HepG2 (cell line): ENCODE measurements around the gene PHF3. TPM values are rescaled to one million over a fixed set of nuclear protein-coding genes. Genes with fewer than 3 reads are reported as not detected.

ENCODE experiments used
- FOXM1 ChIP-seq: sonication (generic); formaldehyde crosslinking; IDR thresholded peaks from 2 replicates; pipeline ENCODE4 v1.5.0; 2020; ENCODE audit warnings: missing genetic modification reagents
- FOXO1 ChIP-seq: sonication (generic); formaldehyde crosslinking; IDR thresholded peaks from 2 replicates; pipeline ENCODE4 v1.4.0; 2020; ENCODE audit warnings: missing genetic modification reagents
- HES4 ChIP-seq: sonication (generic); formaldehyde crosslinking; IDR thresholded peaks from 2 replicates; pipeline ENCODE4 v1.9.0; 2021; ENCODE audit warnings: mild to moderate bottlenecking, missing genetic modification reagents, borderline replicate concordance
- KDM6A ChIP-seq: IDR thresholded peaks from 2 replicates; pipeline ENCODE4 v1.6.1; 2016; ENCODE audit warnings: low read depth
- KMT2B ChIP-seq: IDR thresholded peaks from 2 replicates; pipeline ENCODE4 v1.6.1; 2016; ENCODE audit warnings: missing genetic modification reagents, missing compliant biosample characterization
- NFE2L2 ChIP-seq: fragments of 150-350 bp; IDR thresholded peaks from 2 replicates; pipeline ENCODE4 v1.6.1; 2014; ENCODE audit warnings: low read length
- NFYB ChIP-seq: sonication (generic); formaldehyde crosslinking; IDR thresholded peaks from 2 replicates; pipeline ENCODE4 v1.4.0; 2020; ENCODE audit warnings: missing genetic modification reagents
- NFYC ChIP-seq: IDR thresholded peaks from 2 replicates; pipeline ENCODE4 v1.6.1; 2016; ENCODE audit warnings: missing genetic modification reagents, missing compliant biosample characterization
- RFX3 ChIP-seq: IDR thresholded peaks from 2 replicates; pipeline ENCODE4 v1.6.1; 2016; ENCODE audit warnings: missing biosample characterization, missing genetic modification reagents
- ZBTB21 ChIP-seq: sonication (generic); formaldehyde crosslinking; IDR thresholded peaks from 2 replicates; pipeline ENCODE4 v1.4.0; 2020; ENCODE audit warnings: missing genetic modification reagents
- ZBTB3 ChIP-seq: sonication (generic); formaldehyde crosslinking; IDR thresholded peaks from 2 replicates; pipeline ENCODE4 v1.4.0; 2020; ENCODE audit warnings: low read depth, mild to moderate bottlenecking, moderate library complexity, missing genetic modification reagents, borderline replicate concordance
- ZEB1 ChIP-seq: IDR thresholded peaks from 2 replicates; pipeline ENCODE4 v1.6.1; 2012; ENCODE audit warnings: mild to moderate bottlenecking, low read depth, inconsistent platforms; ENCODE audit not compliant: insufficient replicate concordance
- ZFX ChIP-seq: sonication (generic); formaldehyde crosslinking; IDR thresholded peaks from 2 replicates; pipeline ENCODE4 v1.4.0; 2020; ENCODE audit warnings: mild to moderate bottlenecking, low read depth, missing genetic modification reagents, moderate library complexity
- ZNF235 ChIP-seq: sonication (generic); formaldehyde crosslinking; IDR thresholded peaks from 2 replicates; pipeline ENCODE4 v1.8.1; 2023; ENCODE audit warnings: mild to moderate bottlenecking, missing genetic modification reagents, borderline replicate concordance
- ZNF589 ChIP-seq: sonication (generic); formaldehyde crosslinking; conservative IDR thresholded peaks from 2 replicates; pipeline ENCODE4 v1.8.0; 2022; ENCODE audit warnings: mild to moderate bottlenecking, moderate library complexity, missing genetic modification reagents
- polyA plus RNA-seq, 8 experiments: library from polyadenylated mRNA; depleted of rRNA in 3 of 8; stranded (reverse) in 7 of 8; unstranded in 1 of 8; fragments of >200 nt; fragmentation: Illumina TruSeq in 4 of 8; extraction: Trizol in 4 of 8; gene quantifications; 2 replicates each; pipeline versions ENCODE4 v1.2.1 to v1.2.3, GENCODE V29; 2011 to 2016; ENCODE audit warnings: low read depth in 4 of 8, missing spikeins in 1 of 8, mixed read lengths in 1 of 8; ENCODE audit not compliant: insufficient read depth in 1 of 8
- total RNA-seq, 5 experiments: library from RNA; depleted of rRNA; stranded (reverse); fragments of >200 nt; fragmentation: Illumina TruSeq; extraction: Trizol; gene quantifications; 2 replicates each; pipeline ENCODE4 v1.2.3, GENCODE V29; 2016; ENCODE audit warnings: low read depth in 1 of 5
- TF ChIP-seq, protein P1 (sequence below): sonication (generic); formaldehyde crosslinking; IDR thresholded peaks from 2 replicates; pipeline ENCODE4 v1.8.0; 2022; ENCODE audit warnings: mild to moderate bottlenecking, missing genetic modification reagents
- TF ChIP-seq, protein P2 (sequence below): sonication (generic); formaldehyde crosslinking; IDR thresholded peaks from 2 replicates; pipeline ENCODE4 v1.8.0; 2022; ENCODE audit warnings: missing genetic modification reagents, mild to moderate bottlenecking, moderate library complexity, borderline replicate concordance
- TF ChIP-seq, protein P3 (sequence below): sonication (generic); formaldehyde crosslinking; IDR thresholded peaks from 2 replicates; pipeline ENCODE4 v1.4.0; 2020; ENCODE audit warnings: mild to moderate bottlenecking, missing genetic modification reagents
- TF ChIP-seq, protein P4 (sequence below): sonication (generic); formaldehyde crosslinking; conservative IDR thresholded peaks from 2 replicates; pipeline ENCODE4 v1.8.0; 2022; ENCODE audit warnings: mild to moderate bottlenecking, moderate library complexity, missing genetic modification reagents
- TF ChIP-seq, protein P5 (sequence below): sonication (generic); formaldehyde crosslinking; IDR thresholded peaks from 2 replicates; pipeline ENCODE4 v1.9.0; 2021; ENCODE audit warnings: missing genetic modification reagents, mild to moderate bottlenecking, borderline replicate concordance
- TF ChIP-seq, protein P6 (sequence below): IDR thresholded peaks from 2 replicates; pipeline ENCODE4 v1.6.1; 2016; ENCODE audit warnings: missing compliant biosample characterization, missing genetic modification reagents, borderline replicate concordance
- TF ChIP-seq, protein P7 (sequence below): sonication (generic); formaldehyde crosslinking; IDR thresholded peaks from 2 replicates; pipeline ENCODE4 v1.4.0; 2020; ENCODE audit warnings: missing genetic modification reagents, borderline replicate concordance

The PHF3 gene
- total and polyA plus RNA-seq, 2 of the 13 experiments (the other 11 are each of a cell fraction or from before 2014, with no cell fraction given), result 19.8 to 70.4 TPM

DNA sequence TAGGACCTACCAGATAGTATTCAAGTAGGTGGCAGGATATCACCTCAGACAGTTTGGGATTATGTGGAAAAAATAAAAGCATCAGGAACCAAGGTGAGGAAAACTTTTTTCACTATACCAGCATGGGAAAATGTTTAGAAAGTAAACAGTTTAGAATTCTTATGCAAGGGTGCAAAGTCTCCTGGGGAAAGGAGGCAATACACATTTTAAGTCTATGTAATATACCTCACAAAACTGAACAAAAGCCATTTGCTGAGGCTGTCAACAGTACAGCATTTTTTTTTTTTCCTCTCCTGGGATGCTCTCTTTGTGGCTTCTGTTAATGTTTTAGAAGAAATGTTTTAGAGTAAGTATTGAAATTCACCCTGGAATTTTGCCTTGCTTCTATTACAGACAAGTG, 73.5 kb downstream of the PHF3 start (continued):
- TF ChIP-seq, protein P1, sequence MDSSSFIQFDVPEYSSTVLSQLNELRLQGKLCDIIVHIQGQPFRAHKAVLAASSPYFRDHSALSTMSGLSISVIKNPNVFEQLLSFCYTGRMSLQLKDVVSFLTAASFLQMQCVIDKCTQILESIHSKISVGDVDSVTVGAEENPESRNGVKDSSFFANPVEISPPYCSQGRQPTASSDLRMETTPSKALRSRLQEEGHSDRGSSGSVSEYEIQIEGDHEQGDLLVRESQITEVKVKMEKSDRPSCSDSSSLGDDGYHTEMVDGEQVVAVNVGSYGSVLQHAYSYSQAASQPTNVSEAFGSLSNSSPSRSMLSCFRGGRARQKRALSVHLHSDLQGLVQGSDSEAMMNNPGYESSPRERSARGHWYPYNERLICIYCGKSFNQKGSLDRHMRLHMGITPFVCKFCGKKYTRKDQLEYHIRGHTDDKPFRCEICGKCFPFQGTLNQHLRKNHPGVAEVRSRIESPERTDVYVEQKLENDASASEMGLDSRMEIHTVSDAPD (CRISPR knock-in tag), result no peak
- TF ChIP-seq, protein P2, sequence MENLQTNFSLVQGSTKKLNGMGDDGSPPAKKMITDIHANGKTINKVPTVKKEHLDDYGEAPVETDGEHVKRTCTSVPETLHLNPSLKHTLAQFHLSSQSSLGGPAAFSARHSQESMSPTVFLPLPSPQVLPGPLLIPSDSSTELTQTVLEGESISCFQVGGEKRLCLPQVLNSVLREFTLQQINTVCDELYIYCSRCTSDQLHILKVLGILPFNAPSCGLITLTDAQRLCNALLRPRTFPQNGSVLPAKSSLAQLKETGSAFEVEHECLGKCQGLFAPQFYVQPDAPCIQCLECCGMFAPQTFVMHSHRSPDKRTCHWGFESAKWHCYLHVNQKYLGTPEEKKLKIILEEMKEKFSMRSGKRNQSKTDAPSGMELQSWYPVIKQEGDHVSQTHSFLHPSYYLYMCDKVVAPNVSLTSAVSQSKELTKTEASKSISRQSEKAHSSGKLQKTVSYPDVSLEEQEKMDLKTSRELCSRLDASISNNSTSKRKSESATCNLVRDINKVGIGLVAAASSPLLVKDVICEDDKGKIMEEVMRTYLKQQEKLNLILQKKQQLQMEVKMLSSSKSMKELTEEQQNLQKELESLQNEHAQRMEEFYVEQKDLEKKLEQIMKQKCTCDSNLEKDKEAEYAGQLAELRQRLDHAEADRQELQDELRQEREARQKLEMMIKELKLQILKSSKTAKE (CRISPR knock-in tag), result no peak
- no peak for TF ChIP-seq ZEB1
- no peak for TF ChIP-seq NFYC
- TF ChIP-seq, protein P3, sequence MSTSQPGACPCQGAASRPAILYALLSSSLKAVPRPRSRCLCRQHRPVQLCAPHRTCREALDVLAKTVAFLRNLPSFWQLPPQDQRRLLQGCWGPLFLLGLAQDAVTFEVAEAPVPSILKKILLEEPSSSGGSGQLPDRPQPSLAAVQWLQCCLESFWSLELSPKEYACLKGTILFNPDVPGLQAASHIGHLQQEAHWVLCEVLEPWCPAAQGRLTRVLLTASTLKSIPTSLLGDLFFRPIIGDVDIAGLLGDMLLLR (CRISPR knock-in tag), result no peak
- no peak for TF ChIP-seq NFE2L2
- 0 out of 2 replicates have a peak, but pooled peaks have one; percentile 21 for TF ChIP-seq KMT2B (CRISPR knock-in tag)
- no peak for TF ChIP-seq ZNF589 (CRISPR knock-in tag)
- TF ChIP-seq, protein P4, sequence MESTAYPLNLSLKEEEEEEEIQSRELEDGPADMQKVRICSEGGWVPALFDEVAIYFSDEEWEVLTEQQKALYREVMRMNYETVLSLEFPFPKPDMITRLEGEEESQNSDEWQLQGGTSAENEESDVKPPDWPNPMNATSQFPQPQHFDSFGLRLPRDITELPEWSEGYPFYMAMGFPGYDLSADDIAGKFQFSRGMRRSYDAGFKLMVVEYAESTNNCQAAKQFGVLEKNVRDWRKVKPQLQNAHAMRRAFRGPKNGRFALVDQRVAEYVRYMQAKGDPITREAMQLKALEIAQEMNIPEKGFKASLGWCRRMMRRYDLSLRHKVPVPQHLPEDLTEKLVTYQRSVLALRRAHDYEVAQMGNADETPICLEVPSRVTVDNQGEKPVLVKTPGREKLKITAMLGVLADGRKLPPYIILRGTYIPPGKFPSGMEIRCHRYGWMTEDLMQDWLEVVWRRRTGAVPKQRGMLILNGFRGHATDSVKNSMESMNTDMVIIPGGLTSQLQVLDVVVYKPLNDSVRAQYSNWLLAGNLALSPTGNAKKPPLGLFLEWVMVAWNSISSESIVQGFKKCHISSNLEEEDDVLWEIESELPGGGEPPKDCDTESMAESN, result peak; percentile 56; the same call in 1 of the 2 replicates
- TF ChIP-seq ZFX (CRISPR knock-in tag), result no peak
- TF ChIP-seq FOXO1 (CRISPR knock-in tag), result peak; percentile 61; the same call in 1 of the 2 replicates
- no peak for TF ChIP-seq HES4 (CRISPR knock-in tag)
- no peak for TF ChIP-seq NFYB (CRISPR knock-in tag)
- no peak for TF ChIP-seq ZNF235 (CRISPR knock-in tag)
- TF ChIP-seq FOXM1, result no peak
- TF ChIP-seq, protein P5, sequence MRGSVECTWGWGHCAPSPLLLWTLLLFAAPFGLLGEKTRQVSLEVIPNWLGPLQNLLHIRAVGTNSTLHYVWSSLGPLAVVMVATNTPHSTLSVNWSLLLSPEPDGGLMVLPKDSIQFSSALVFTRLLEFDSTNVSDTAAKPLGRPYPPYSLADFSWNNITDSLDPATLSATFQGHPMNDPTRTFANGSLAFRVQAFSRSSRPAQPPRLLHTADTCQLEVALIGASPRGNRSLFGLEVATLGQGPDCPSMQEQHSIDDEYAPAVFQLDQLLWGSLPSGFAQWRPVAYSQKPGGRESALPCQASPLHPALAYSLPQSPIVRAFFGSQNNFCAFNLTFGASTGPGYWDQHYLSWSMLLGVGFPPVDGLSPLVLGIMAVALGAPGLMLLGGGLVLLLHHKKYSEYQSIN, result no peak
- no peak for TF ChIP-seq ZBTB21 (CRISPR knock-in tag)
- no peak for TF ChIP-seq ZBTB3 (CRISPR knock-in tag)
- TF ChIP-seq, protein P6, sequence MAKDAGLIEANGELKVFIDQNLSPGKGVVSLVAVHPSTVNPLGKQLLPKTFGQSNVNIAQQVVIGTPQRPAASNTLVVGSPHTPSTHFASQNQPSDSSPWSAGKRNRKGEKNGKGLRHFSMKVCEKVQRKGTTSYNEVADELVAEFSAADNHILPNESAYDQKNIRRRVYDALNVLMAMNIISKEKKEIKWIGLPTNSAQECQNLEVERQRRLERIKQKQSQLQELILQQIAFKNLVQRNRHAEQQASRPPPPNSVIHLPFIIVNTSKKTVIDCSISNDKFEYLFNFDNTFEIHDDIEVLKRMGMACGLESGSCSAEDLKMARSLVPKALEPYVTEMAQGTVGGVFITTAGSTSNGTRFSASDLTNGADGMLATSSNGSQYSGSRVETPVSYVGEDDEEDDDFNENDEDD (CRISPR knock-in tag), result no peak
- TF ChIP-seq, protein P7, sequence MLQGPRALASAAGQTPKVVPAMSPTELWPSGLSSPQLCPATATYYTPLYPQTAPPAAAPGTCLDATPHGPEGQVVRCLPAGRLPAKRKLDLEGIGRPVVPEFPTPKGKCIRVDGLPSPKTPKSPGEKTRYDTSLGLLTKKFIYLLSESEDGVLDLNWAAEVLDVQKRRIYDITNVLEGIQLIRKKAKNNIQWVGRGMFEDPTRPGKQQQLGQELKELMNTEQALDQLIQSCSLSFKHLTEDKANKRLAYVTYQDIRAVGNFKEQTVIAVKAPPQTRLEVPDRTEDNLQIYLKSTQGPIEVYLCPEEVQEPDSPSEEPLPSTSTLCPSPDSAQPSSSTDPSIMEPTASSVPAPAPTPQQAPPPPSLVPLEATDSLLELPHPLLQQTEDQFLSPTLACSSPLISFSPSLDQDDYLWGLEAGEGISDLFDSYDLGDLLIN (CRISPR knock-in tag), result no peak
- no peak for TF ChIP-seq RFX3 (CRISPR knock-in tag)
- TF ChIP-seq KDM6A (CRISPR knock-in tag), result no peak
